H9 (cell line): ENCODE results near the gene HRNR. TPM values are rescaled to one million over a fixed set of nuclear protein-coding genes. Genes with fewer than 3 reads are reported as not detected.

Experiments used
- DNase-seq: peaks from one replicate; pipeline ENCODE4 v3.0.0-alpha.2; 2017
- H2AFZ ChIP-seq: one replicate; pipeline ENCODE4 v1.6.1; 2013; ENCODE audit warnings: mild to moderate bottlenecking, low read length, control low read depth, moderate library complexity
- H2AK5ac ChIP-seq: 2 replicates; pipeline ENCODE4 v1.6.1; 2013; ENCODE audit warnings: low read length, control low read depth, mixed read lengths; ENCODE audit not compliant: insufficient read length
- H2BK120ac ChIP-seq: one replicate; pipeline ENCODE4 v1.6.1; 2013; ENCODE audit warnings: low read depth, mild to moderate bottlenecking, low read length, control low read depth, inconsistent platforms; ENCODE audit not compliant: poor library complexity, severe bottlenecking
- H2BK12ac ChIP-seq: 2 replicates; pipeline ENCODE4 v1.6.1; 2013; ENCODE audit warnings: low read length, control low read depth, mixed read lengths, low read depth; ENCODE audit not compliant: insufficient read length
- H2BK15ac ChIP-seq: 2 replicates; pipeline ENCODE4 v1.6.1; 2013; ENCODE audit warnings: low read depth, low read length, control low read depth
- H2BK20ac ChIP-seq: one replicate; pipeline ENCODE4 v1.6.1; 2013; ENCODE audit warnings: low read depth, mild to moderate bottlenecking, low read length, control low read depth, inconsistent platforms; ENCODE audit not compliant: poor library complexity, severe bottlenecking
- H2BK5ac ChIP-seq: 2 replicates; pipeline ENCODE4 v1.6.1; 2013; ENCODE audit warnings: low read length, control low read depth, mixed read lengths; ENCODE audit not compliant: insufficient read length
- H3K14ac ChIP-seq: 2 replicates; pipeline ENCODE4 v1.6.1; 2013; ENCODE audit warnings: low read length, control low read depth; ENCODE audit not compliant: insufficient read depth
- H3K18ac ChIP-seq: 2 replicates; pipeline ENCODE4 v1.6.1; 2013; ENCODE audit warnings: low read depth, mild to moderate bottlenecking, mixed read lengths, low read length, control low read depth; ENCODE audit not compliant: insufficient read length
- H3K23ac ChIP-seq: 2 replicates; pipeline ENCODE4 v1.6.1; 2013; ENCODE audit warnings: low read length, control low read depth, mixed read lengths, low read depth; ENCODE audit not compliant: insufficient read length
- H3K23me2 ChIP-seq: 2 replicates; pipeline ENCODE4 v1.6.1; 2013; ENCODE audit warnings: low read depth, mild to moderate bottlenecking, mixed read lengths, low read length, control low read depth; ENCODE audit not compliant: insufficient read length, poor library complexity, severe bottlenecking
- H3K27ac ChIP-seq: 2 replicates; pipeline ENCODE4 v1.5.1; 2013; ENCODE audit warnings: low read length, control low read depth, mixed read lengths, low read depth; ENCODE audit not compliant: insufficient read length
- H3K27me3 ChIP-seq: 2 replicates; pipeline ENCODE4 v1.6.1; 2013; ENCODE audit warnings: low read length, control low read depth, inconsistent platforms; ENCODE audit not compliant: insufficient read depth
- H3K4ac ChIP-seq: 2 replicates; pipeline ENCODE4 v1.6.1; 2013; ENCODE audit warnings: low read depth, mild to moderate bottlenecking, control low read depth, inconsistent platforms, low read length, moderate library complexity
- H3K4me1 ChIP-seq: 2 replicates; pipeline ENCODE4 v1.6.1; 2013; ENCODE audit warnings: low read length, control low read depth, inconsistent platforms; ENCODE audit not compliant: insufficient read depth
- H3K4me2 ChIP-seq: 2 replicates; pipeline ENCODE4 v1.6.1; 2013; ENCODE audit warnings: low read length, control low read depth, mixed read lengths; ENCODE audit not compliant: insufficient read length, insufficient read depth
- H3K56ac ChIP-seq: 2 replicates; pipeline ENCODE4 v1.6.1; 2013; ENCODE audit warnings: low read depth, mild to moderate bottlenecking, mixed read lengths, low read length, control low read depth; ENCODE audit not compliant: insufficient read length
- H3K79me1 ChIP-seq: 2 replicates; pipeline ENCODE4 v1.6.1; 2013; ENCODE audit warnings: low read depth, mild to moderate bottlenecking, moderate library complexity, low read length, control low read depth, inconsistent platforms; ENCODE audit not compliant: insufficient read depth, poor library complexity, severe bottlenecking
- H3K79me2 ChIP-seq: 2 replicates; pipeline ENCODE4 v1.6.1; 2013; ENCODE audit warnings: low read length, control low read depth, inconsistent platforms; ENCODE audit not compliant: insufficient read depth
- H3K9ac ChIP-seq: 2 replicates; pipeline ENCODE4 v1.6.1; 2013; ENCODE audit warnings: low read length, control low read depth, mixed read lengths; ENCODE audit not compliant: insufficient read length; ENCODE audit errors: extremely low read depth
- H3K9me3 ChIP-seq: one replicate; pipeline ENCODE4 v1.6.1; 2013; ENCODE audit warnings: low read depth, low read length, inconsistent platforms; ENCODE audit not compliant: control insufficient read depth
- H3T11ph ChIP-seq: one replicate; pipeline ENCODE4 v1.6.1; 2013; ENCODE audit warnings: mild to moderate bottlenecking, low read length, control low read depth, inconsistent platforms
- H4K20me1 ChIP-seq: one replicate; pipeline ENCODE4 v1.6.1; 2013; ENCODE audit not compliant: control insufficient read depth, insufficient read length, insufficient read depth
- H4K5ac ChIP-seq: 2 replicates; pipeline ENCODE4 v1.6.1; 2013; ENCODE audit warnings: low read depth, mild to moderate bottlenecking, mixed read lengths, low read length, control low read depth; ENCODE audit not compliant: insufficient read length
- H4K8ac ChIP-seq: replicated peaks from 2 replicates; pipeline ENCODE4 v1.6.1; 2013; ENCODE audit warnings: low read length, control low read depth, mixed read lengths, low read depth; ENCODE audit not compliant: insufficient read length
- H4K91ac ChIP-seq: 2 replicates; pipeline ENCODE4 v1.6.1; 2013; ENCODE audit warnings: low read depth, mild to moderate bottlenecking, moderate library complexity, mixed read lengths, low read length, control low read depth; ENCODE audit not compliant: insufficient read length
- H3K27ac Mint-ChIP-seq, 3 experiments: 2 replicates in 2 of 3; 3 replicates in 1 of 3; pipeline ENCODE4 v1.8.0; 2020 to 2021; ENCODE audit warnings: mixed read lengths in 3 of 3, mild to moderate bottlenecking in 1 of 3, moderate library complexity in 1 of 3
- H3K27me3 Mint-ChIP-seq: 2 replicates; pipeline ENCODE4 v1.8.0; 2021; ENCODE audit warnings: low read depth, mild to moderate bottlenecking, moderate library complexity, mixed read lengths
- H3K36me3 Mint-ChIP-seq, 3 experiments: 2 replicates in 2 of 3; 3 replicates in 1 of 3; pipeline ENCODE4 v1.8.0; 2020 to 2021; ENCODE audit warnings: low read depth in 3 of 3, mixed read lengths in 3 of 3; ENCODE audit not compliant: insufficient read depth in 1 of 3
- H3K4me1 Mint-ChIP-seq, 2 experiments: 2 replicates each; pipeline ENCODE4 v1.8.0; 2020; ENCODE audit warnings: mixed read lengths in 2 of 2
- H3K4me3 Mint-ChIP-seq, 2 experiments: 2 replicates in 1 of 2; 3 replicates in 1 of 2; pipeline ENCODE4 v1.8.0; 2020 to 2021; ENCODE audit warnings: mild to moderate bottlenecking in 2 of 2, mixed read lengths in 2 of 2, moderate library complexity in 1 of 2
- H3K9me3 Mint-ChIP-seq, 2 experiments: 2 replicates in 1 of 2; 3 replicates in 1 of 2; pipeline ENCODE4 v1.8.0; 2020; ENCODE audit warnings: mild to moderate bottlenecking in 2 of 2, mixed read lengths in 2 of 2, moderate library complexity in 1 of 2
- total RNA-seq: library from RNA; stranded (reverse); gene quantifications from 2 replicates; pipeline ENCODE4 v1.2.1, GENCODE V29; 2021
- TF ChIP-seq, protein P1 (sequence below): fragments of 200-600 bp; sonication (generic); conservative IDR thresholded peaks from 3 replicates; pipeline ENCODE4 v1.8.0; 2021; ENCODE audit warnings: antibody characterized with exemption, mild to moderate bottlenecking

The HRNR gene
- total RNA-seq, 1 experiment from 2014 or later: not detected

DNA sequence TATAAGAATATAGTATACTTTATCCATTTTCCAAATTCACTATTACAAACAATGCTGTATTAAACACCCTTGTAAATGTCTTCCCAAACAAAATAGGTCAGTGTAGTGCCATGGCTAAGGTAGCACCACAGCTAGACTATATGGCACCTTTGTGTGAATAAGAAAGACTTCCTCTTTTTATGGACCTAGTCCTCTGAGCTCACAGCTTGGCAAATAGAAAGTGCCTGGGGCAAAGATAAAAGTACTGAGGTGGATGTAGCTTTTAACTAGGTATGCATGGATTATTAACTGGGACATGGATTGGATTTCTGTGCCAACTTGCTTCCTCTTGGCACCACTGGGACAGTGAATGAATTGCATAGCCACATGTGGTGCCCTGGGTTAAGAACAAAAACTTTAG lies 25.0 kb downstream of the HRNR start:
- Histone ChIP-seq H2AK5ac (no peak overlapping the region), H3K4ac (no peak overlapping the region), H3K27me3 (no peaks in the 10 kb centered on the region), H4K20me1 (no peaks in the 10 kb centered on the region), H2BK20ac (no peak overlapping the region), H2BK120ac (no peak overlapping the region), H3K56ac (no peak overlapping the region), H4K91ac (no peak overlapping the region), H3K4me1 (no peaks in the 10 kb centered on the region), H3K79me2 (no peaks in the 10 kb centered on the region), H2BK5ac (no peak overlapping the region), H2BK12ac (no peak overlapping the region), H3K14ac (no peak overlapping the region), H3K23ac (no peak overlapping the region), H3T11ph (no peak overlapping the region), H3K79me1 (no peaks in the 10 kb centered on the region), H3K18ac (no peak overlapping the region), H3K9me3 (peaks cover 51% of the 10 kb centered on the region), H4K5ac (no peak overlapping the region), H3K4me2 (no peak overlapping the region), H4K8ac (no peak overlapping the region), H3K27ac (no peak overlapping the region), H3K9ac (no peak overlapping the region), H3K23me2 (no peaks in the 10 kb centered on the region), H2BK15ac (no peak overlapping the region), H2AFZ (no peak overlapping the region)
- no peaks in the 10 kb centered on the region; the same call in 1 of the 2 replicates for H3K27me3 Mint-ChIP-seq
- DNase-seq: no peak
- H3K4me1 Mint-ChIP-seq: no peaks in the 10 kb centered on the region
- H3K27ac Mint-ChIP-seq: no peak overlapping the region
- peaks cover 5 to 27% (median 9%) of the 10 kb centered on the region in 3 experiments; a peak in 6 of 7 replicates for H3K36me3 Mint-ChIP-seq
- peaks cover 81 to 86% of the 10 kb centered on the region in 2 experiments for H3K9me3 Mint-ChIP-seq
- no peak overlapping the region for H3K4me3 Mint-ChIP-seq
- TF ChIP-seq, protein P1, sequence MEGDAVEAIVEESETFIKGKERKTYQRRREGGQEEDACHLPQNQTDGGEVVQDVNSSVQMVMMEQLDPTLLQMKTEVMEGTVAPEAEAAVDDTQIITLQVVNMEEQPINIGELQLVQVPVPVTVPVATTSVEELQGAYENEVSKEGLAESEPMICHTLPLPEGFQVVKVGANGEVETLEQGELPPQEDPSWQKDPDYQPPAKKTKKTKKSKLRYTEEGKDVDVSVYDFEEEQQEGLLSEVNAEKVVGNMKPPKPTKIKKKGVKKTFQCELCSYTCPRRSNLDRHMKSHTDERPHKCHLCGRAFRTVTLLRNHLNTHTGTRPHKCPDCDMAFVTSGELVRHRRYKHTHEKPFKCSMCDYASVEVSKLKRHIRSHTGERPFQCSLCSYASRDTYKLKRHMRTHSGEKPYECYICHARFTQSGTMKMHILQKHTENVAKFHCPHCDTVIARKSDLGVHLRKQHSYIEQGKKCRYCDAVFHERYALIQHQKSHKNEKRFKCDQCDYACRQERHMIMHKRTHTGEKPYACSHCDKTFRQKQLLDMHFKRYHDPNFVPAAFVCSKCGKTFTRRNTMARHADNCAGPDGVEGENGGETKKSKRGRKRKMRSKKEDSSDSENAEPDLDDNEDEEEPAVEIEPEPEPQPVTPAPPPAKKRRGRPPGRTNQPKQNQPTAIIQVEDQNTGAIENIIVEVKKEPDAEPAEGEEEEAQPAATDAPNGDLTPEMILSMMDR: no peak
